Measurements from ENCODE around the gene FFAR1. TPM values are rescaled to one million over a fixed set of nuclear protein-coding genes. Genes with fewer than 3 reads are reported as not detected.
"Not testable (repeated sequence)": the region's sequence is repeated elsewhere in the genome, so short reads cannot be mapped to it uniquely, and the experiment has no call there.

The FFAR1 gene
- polyA plus RNA-seq, 1 donor (not counting 4 experiments of a cell fraction or from before 2014, with no cell fraction given), result not detected

- H4K20me1 ChIP-seq (ENCODE audit: control insufficient read depth, extremely low read depth, insufficient read depth, low read length), result no peaks in the 10 kb centered on the region
- H3K27me3 ChIP-seq (ENCODE audit: control insufficient read depth, extremely low read depth, insufficient read depth, low read length), result no peaks in the 10 kb centered on the region
- H3K9ac ChIP-seq (ENCODE audit: control insufficient read depth, extremely low read depth, insufficient read depth, low read length), result no peak overlapping the region
- dilution Hi-C loops (cut with MboI; ENCODE audit: extremely low pct_ligation_motif_present, low sequenced_read_pairs), result no loop called here
- H3K79me2 ChIP-seq (ENCODE audit: control insufficient read depth, insufficient read depth, low read length), result no peaks in the 10 kb centered on the region
- H3K27ac ChIP-seq (ENCODE audit: control insufficient read depth, insufficient read depth, low read length), result no peak overlapping the region
- H3K4me1 ChIP-seq (ENCODE audit: control insufficient read depth, extremely low read depth, insufficient read depth, low read length), result no peaks in the 10 kb centered on the region
- DNase-seq (ENCODE audit: low read depth, low spot score) (no peak), FAIRE-seq (no peak)
- TF ChIP-seq CTCF (optimal IDR thresholded peaks at IDR 0.05 in 1 of 3, IDR thresholded peaks at IDR 0.05 in 1 of 3, conservative IDR thresholded peaks at IDR 0.05 in 1 of 3; ENCODE audit: extremely low read depth in 1 of 3, insufficient read depth in 2 of 3, low read length in 3 of 3), result no peak
- no peak for TF ChIP-seq EZH2 (IDR thresholded peaks at IDR 0.05; ENCODE audit: low read length)
- no peaks in the 10 kb centered on the region for H3K9me3 ChIP-seq (ENCODE audit: control insufficient read depth, low read depth, low read length)
- H3K36me3 ChIP-seq (ENCODE audit: control insufficient read depth in 2 of 2, extremely low read depth in 1 of 2, insufficient read depth in 2 of 2, low read length in 2 of 2), result no peaks in the 10 kb centered on the region
- H3K9me1 ChIP-seq (ENCODE audit: control insufficient read depth, extremely low read depth, insufficient read depth, low read length), result no peaks in the 10 kb centered on the region
- H3K4me2 ChIP-seq (ENCODE audit: control insufficient read depth, extremely low read depth, insufficient read depth, low read depth, low read length), result no peak overlapping the region
- no peak overlapping the region for H2AFZ ChIP-seq (ENCODE audit: control insufficient read depth, low read length)
- no peak overlapping the region for H3K4me3 ChIP-seq (ENCODE audit: control insufficient read depth in 2 of 3, extremely low read depth in 1 of 3, insufficient read depth in 2 of 3, low read depth in 1 of 3, low read length in 3 of 3)
These were observed 30.7 kb downstream of the FFAR1 start for GRCh38 chr19:35378356-35378755.

- H3K27ac ChIP-seq (ENCODE audit: control insufficient read depth, insufficient read depth, low read length); H3K79me2 ChIP-seq (ENCODE audit: control insufficient read depth, insufficient read depth, low read length); H3K36me3 ChIP-seq (ENCODE audit: control insufficient read depth in 2 of 2, extremely low read depth in 1 of 2, insufficient read depth in 2 of 2, low read length in 2 of 2); H3K4me2 ChIP-seq (ENCODE audit: control insufficient read depth, extremely low read depth, insufficient read depth, low read depth, low read length); H3K9me3 ChIP-seq (ENCODE audit: control insufficient read depth, low read depth, low read length); H3K4me3 ChIP-seq (ENCODE audit: control insufficient read depth in 2 of 3, extremely low read depth in 1 of 3, insufficient read depth in 2 of 3, low read depth in 1 of 3, low read length in 3 of 3); H3K9me1 ChIP-seq (ENCODE audit: control insufficient read depth, extremely low read depth, insufficient read depth, low read length); H3K4me1 ChIP-seq (ENCODE audit: control insufficient read depth, extremely low read depth, insufficient read depth, low read length); H3K27me3 ChIP-seq (ENCODE audit: control insufficient read depth, extremely low read depth, insufficient read depth, low read length); DNase-seq (ENCODE audit: low read depth, low spot score); H2AFZ ChIP-seq (ENCODE audit: control insufficient read depth, low read length); H3K9ac ChIP-seq (ENCODE audit: control insufficient read depth, extremely low read depth, insufficient read depth, low read length); FAIRE-seq; H4K20me1 ChIP-seq (ENCODE audit: control insufficient read depth, extremely low read depth, insufficient read depth, low read length); dilution Hi-C loops (cut with MboI; ENCODE audit: extremely low pct_ligation_motif_present, low sequenced_read_pairs): not testable (repeated sequence)
These were observed 31.8 kb downstream of the FFAR1 start for GRCh38 chr19:35379545-35379944.

- H3K9ac ChIP-seq (ENCODE audit: control insufficient read depth, extremely low read depth, insufficient read depth, low read length), result no peak overlapping the region
- dilution Hi-C loops (cut with MboI; ENCODE audit: extremely low pct_ligation_motif_present, low sequenced_read_pairs), result no loop called here
- no peaks in the 10 kb centered on the region for H4K20me1 ChIP-seq (ENCODE audit: control insufficient read depth, extremely low read depth, insufficient read depth, low read length)
- H3K4me2 ChIP-seq (ENCODE audit: control insufficient read depth, extremely low read depth, insufficient read depth, low read depth, low read length), result no peak overlapping the region
- H3K4me3 ChIP-seq (ENCODE audit: control insufficient read depth in 2 of 3, extremely low read depth in 1 of 3, insufficient read depth in 2 of 3, low read depth in 1 of 3, low read length in 3 of 3), result no peak overlapping the region
- H3K4me1 ChIP-seq (ENCODE audit: control insufficient read depth, extremely low read depth, insufficient read depth, low read length), result no peaks in the 10 kb centered on the region
- no peaks in the 10 kb centered on the region for H3K9me1 ChIP-seq (ENCODE audit: control insufficient read depth, extremely low read depth, insufficient read depth, low read length)
- no peaks in the 10 kb centered on the region for H3K9me3 ChIP-seq (ENCODE audit: control insufficient read depth, low read depth, low read length)
- DNase-seq (ENCODE audit: low read depth, low spot score) (no peak), FAIRE-seq (no peak)
- no peak overlapping the region for H3K27ac ChIP-seq (ENCODE audit: control insufficient read depth, insufficient read depth, low read length)
- no peaks in the 10 kb centered on the region for H3K27me3 ChIP-seq (ENCODE audit: control insufficient read depth, extremely low read depth, insufficient read depth, low read length)
- TF ChIP-seq CTCF (optimal IDR thresholded peaks at IDR 0.05 in 1 of 3, IDR thresholded peaks at IDR 0.05 in 1 of 3, conservative IDR thresholded peaks at IDR 0.05 in 1 of 3; ENCODE audit: extremely low read depth in 1 of 3, insufficient read depth in 2 of 3, low read length in 3 of 3), result no peak
- no peak for TF ChIP-seq EZH2 (IDR thresholded peaks at IDR 0.05; ENCODE audit: low read length)
- H3K36me3 ChIP-seq (ENCODE audit: control insufficient read depth in 2 of 2, extremely low read depth in 1 of 2, insufficient read depth in 2 of 2, low read length in 2 of 2), result no peaks in the 10 kb centered on the region
- no peaks in the 10 kb centered on the region for H3K79me2 ChIP-seq (ENCODE audit: control insufficient read depth, insufficient read depth, low read length)
- H2AFZ ChIP-seq (ENCODE audit: control insufficient read depth, low read length), result no peak overlapping the region
These were observed 32.3 kb downstream of the FFAR1 start for GRCh38 chr19:35379992-35380391.

All from keratinocyte (primary cell).